ENCODE data around the gene ETV5.

DNA sequence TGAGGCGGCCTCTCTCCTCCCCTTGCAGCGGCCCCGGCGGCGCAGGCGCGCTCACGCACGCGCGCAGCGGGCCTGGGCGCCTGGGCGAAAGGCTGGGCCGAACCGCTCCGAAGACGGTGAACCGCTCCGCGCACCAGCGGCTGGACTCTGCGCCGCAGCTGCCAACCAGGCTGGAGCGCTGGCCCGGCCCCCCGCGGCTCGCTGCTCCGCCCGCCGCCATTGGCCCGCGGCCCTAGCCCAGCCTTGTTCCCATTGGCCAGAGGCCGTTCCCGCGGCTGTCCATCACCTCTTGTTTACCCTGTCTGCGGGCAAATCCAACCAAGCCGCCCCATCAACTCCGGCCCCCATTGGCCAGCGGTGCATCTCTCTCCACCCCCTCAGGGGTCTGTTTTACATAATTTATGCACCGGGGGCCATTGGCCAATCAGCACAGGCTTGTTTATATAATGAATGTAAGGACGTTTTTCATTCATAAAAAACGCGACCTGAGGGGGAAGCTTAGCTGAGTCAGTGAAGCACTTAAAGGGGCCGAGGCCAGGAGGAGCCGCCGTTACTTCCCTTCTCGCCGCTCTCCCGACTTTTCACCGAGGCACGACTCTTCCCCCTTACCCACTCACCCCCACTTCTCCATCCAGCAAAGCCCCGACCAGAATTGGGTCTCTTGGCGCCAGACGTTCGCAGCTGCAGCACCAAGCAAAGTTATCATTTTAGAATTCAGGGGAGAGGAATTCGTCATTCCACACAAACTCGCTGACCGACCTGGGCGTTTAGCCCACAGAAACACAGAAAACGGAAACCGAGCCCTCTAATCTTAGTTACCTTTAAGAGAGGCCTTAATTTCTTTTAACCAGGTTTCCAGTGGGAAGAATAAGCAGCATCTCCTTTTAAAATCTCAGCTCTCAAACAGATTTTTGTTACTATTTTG lies at the start of gene ETV5:
- TF ChIP-seq CTCF (IDR thresholded peaks at IDR 0.05; ENCODE audit: low read depth, low read length) = no peak
- no peak for TF ChIP-seq EZH2phosphoT487 (IDR thresholded peaks at IDR 0.05; ENCODE audit: low read depth)

Data from OCI-LY3 (cell line).